ENCODE results near the gene TOR1AIP1.
"Not testable (repeated sequence)": the region's sequence is repeated elsewhere in the genome, so short reads cannot be mapped to it uniquely, and the experiment has no call there.

The TOR1AIP1 gene

DNA sequence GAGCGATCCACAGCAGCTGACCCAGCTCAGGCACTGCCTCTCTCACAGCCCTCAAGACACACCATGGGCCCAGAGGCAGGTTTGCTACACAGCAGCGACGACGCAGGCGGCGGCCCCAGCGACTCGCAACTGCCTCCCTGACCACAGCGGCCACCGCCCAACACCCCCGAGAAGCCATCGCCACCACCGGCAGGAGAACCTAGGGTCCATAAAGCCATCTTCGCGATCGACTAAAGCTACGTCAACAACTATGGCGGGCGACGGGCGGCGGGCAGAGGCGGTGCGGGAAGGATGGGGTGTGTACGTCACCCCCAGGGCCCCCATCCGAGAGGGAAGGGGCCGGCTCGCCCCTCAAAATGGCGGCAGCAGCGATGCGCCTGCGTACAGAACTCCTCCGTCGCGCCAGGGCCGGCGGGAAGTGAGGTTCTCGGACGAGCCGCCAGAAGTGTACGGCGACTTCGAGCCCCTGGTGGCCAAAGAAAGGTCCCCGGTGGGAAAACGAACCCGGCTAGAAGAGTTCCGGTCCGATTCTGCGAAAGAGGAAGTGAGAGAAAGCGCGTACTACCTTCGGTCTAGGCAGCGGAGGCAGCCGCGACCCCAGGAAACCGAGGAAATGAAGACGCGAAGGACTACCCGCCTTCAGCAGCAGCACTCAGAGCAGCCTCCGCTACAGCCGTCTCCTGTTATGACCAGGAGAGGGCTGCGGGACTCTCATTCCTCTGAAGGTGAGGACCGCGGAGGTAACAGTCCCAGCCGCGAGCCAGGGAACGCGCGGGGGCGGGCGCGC lies at the start of gene TOR1AIP1:
Gene TOR1AIP1, plus strand, starts transcription at position 33 of the 787 bp plus-strand sequence. Its CDS starts 218 bp downstream, at position 251.
- peak; percentile 95 for DNase-seq

GRCh38 chr1:179836686-179837445 lies 45.2 kb upstream of the TOR1AIP1 start:
- DNase-seq = not testable (repeated sequence)

DNA sequence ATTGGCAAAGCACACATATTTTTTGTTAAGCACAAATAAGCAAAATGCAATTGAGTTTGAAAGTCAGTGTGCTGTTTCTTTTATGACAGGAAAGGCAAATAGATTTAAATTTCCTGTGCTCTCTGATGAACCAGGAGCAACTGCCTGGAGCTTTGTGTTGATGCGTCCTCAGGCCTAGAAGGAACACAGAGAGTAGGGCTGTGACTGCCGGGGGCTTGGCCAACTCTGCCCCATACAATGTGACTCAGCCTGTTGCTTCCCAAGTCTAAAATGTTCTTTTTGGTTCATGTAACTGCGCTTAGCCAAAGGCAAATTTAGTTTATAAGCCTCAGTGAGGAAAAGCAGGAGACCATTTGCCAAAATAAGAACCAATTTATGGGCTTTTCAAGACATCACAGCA lies 42.0 kb upstream of the TOR1AIP1 start:
- no peak for DNase-seq

- no peak for DNase-seq
Measured at GRCh38 chr1:179848233-179848632, 33.9 kb upstream of the TOR1AIP1 start.

DNA sequence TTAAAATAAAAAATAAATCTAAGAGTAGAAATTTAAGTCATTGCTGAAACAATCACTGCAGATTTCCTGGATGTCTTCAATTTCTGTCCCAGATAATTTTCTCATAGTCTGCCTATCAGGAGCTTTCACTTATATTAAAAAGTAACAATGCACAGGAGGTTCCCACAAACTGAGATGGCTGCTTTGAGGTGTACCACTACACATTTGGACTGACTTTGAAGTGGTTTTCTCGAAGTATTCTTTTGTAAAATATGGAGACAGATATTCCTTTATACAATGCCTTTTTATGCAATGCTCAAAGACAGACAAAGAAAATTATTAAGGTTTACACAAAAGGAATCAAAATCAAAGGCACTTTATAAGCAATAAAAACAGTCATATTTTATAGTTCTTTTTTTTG lies 29.0 kb upstream of the TOR1AIP1 start:
- no peak for DNase-seq

GRCh38 chr1:179855831-179856230 lies 26.3 kb upstream of the TOR1AIP1 start:
- not testable (repeated sequence) for DNase-seq

GRCh38 chr1:179856296-179856695 lies 25.8 kb upstream of the TOR1AIP1 start:
- no peak for DNase-seq

- no peak for DNase-seq
Measured at GRCh38 chr1:179857009-179857408, 25.1 kb upstream of the TOR1AIP1 start.

DNA sequence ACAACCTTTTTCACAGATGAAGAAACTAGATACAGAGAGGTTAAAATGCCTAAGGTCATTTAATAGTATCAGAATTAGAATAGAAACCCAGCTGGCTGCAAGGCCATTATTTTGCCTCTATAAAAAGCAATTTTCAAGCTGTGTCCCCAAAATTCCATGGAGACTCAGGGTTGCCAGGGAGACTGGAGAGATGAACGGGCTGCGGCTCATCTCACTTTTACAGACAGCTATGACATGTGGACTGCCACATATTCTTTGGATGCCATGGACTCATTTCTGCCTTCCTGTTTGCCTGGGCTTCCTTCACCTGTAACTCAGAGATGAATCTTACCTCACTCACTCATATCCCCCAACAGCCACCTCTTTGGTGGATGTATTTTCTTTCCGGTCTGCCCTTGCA lies 21.4 kb upstream of the TOR1AIP1 start:
- no peak for DNase-seq

- DNase-seq = no peak
Measured at GRCh38 chr1:179865377-179865776, 16.7 kb upstream of the TOR1AIP1 start.

DNA sequence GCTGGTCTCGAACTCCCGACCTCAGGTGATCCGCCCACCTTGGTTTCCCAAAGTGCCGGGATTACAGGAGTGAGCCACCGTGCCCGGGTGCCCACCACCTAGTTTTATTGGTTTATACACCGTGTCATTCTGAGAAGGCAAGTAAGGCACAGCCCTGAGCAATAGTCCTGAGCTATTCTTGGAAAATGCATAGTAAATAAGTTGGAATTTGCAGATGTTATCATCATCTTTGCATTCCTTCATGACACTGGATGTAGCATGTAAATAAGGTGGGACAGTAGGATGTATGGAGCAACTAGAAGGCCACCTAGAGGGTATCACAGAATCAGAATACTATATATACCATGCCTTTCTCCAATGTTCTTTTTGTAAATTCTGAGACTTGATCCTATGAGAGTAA lies 15.5 kb upstream of the TOR1AIP1 start:
- DNase-seq = no peak

DNA sequence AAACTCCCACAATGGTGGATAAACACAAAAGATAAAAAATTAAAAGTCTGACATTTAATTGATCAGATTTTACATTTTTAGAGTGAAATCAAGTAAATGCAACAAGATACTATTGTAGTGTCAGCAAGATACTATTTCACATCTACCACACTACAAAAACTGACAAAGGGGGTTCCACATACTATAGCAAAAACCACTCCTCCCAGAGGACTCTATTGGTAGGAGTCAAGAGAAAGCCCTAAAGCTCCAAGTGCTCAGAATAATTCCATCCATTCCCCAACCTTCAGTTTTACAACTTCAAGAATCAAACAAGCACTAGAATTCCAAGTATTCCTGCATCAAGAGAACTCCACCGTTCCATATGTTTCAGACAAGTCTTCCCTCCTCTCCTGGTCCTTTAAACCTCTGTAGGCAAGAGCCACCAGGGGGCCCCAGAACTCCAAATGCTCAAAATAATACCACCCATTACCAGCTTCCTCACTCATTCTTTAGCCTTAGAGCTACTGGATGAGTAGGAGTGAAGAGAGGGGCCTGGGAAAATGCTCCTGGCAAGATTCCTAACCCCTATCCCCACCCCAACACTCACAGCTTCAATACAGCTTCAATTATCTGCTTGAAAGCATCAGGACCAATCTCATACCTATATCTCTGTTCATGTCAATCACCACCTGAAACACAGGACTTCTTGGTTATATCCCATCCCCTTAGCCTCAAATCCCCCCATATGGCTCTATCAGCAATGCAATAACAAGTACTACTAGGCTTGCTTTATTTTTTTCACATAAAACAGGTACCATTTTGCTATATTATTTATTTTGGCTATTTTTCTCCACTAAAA lies 14.4 kb upstream of the TOR1AIP1 start:
- no peak for DNase-seq

GRCh38 chr1:179870870-179871269 lies 11.2 kb upstream of the TOR1AIP1 start:
- DNase-seq = peak; percentile 24

- no peak for DNase-seq
Measured at GRCh38 chr1:179871940-179872339, 10.1 kb upstream of the TOR1AIP1 start.

DNA sequence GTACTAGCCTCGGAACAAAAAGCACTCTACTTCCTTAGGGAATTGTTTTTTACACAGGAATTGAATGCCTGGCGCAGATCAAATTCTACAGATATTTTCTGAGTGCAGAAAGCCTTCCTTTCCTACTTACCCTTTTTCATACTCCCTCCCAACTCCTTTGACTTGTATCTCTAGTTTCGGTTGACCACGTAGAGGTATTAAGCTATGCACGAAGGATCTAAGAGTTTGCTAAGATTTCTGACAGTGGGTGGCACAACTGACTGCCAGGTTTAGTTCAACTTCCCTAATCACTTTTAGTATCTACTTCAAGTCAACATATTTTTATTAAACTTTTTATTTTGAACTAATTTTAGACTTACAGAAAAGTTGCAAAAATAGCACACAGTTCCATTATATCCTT lies 9.5 kb upstream of the TOR1AIP1 start:
- no peak for DNase-seq

- DNase-seq = no peak
Measured at GRCh38 chr1:179873438-179873851, 8.6 kb upstream of the TOR1AIP1 start.

DNA sequence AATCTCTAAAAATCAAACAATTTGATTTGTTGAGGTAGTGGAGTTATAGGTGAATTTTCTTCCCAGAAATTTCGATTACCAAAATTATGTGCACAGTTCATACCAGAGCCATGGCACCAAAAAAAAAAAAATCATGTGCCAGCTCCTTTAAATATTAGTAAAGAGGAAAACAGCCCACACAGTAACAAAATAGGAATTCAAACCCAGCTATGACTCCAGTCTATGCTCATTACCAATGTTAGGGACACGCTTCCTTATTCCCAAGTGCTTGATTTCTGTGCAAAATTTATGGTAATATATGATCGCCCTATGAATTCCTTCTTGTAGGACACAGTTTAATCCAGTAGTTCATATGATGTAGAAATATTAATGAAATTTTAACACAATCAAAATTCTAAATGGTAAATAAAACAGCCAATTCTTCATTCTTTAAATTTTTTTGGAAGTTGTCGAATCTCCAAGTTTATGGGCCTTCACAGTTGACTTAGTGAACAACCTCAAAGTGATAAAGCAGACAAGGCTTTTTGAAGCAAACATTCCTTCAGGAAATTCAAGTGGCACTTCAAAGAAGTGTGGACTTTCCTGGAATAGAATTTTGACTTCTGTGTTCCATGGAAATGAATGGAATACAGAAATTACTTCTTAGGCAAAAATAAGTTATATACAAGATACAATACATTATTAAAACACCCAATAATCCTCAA lies 6.3 kb upstream of the TOR1AIP1 start:
- DNase-seq = no peak

DNA sequence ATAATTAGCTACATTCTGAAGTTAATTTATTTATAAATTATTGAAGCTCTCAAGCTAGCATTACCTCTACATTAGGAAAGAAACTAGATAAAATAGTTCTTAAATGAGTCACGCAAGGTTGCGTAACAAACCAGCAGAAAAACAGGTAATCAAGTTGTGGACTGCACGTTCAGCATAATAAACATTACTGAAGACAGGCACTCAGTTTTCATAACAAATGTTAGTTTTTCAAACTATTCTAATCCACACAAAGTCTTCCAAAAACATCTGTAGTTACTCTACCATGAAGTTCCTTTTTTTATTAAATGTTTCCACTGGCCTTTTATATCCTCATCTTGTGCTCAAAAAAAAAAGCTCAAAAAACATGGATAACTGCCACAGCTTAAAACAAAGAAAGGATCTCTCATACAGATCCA lies 5.8 kb upstream of the TOR1AIP1 start:
- DNase-seq = no peak

DNA sequence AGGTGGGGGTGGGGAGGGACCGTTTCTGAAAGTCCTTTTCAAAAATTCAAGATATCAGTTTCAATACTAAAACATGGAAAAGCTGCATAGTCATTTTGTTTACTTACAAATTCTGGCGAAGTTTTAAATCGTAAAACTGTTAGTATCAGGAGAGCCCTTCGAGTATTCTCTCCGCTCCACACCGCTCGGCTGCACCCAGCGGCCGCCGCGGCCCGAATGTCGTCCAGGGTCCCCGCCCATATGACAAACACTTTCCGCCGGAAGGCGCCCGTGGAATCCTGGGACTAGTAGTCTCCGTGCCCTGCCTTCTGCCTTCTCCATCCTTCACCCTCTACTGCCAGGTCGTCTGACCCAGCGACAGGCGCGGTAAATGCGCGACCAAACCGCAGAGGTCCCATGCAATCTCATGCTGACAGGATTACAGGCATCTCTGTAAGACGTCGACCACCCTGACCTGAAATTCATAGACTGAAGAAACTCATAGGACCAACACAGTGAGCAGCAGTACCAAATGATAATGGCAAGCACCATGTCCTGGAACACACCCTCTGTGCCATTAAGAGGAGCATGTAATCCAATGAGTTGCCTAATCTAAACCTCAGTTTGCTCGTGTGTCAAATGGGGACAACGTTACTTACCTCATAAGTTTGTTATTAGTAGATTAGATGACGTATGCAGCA lies 4.4 kb upstream of the TOR1AIP1 start, which contains the start of gene TOR1AIP2:
Gene TOR1AIP2, minus strand, starts transcription at position 218 of the 680 bp plus-strand sequence. CDS start 25,138 bp downstream, outside the sequence.
- DNase-seq = peak; percentile 72

- no peak for DNase-seq
Measured at GRCh38 chr1:179879797-179880196, 2.3 kb upstream of the TOR1AIP1 start.

- no peak for DNase-seq
Measured at GRCh38 chr1:179881642-179882252, 338 bp upstream of the TOR1AIP1 start.
